OCI-LY1 (cell line): ENCODE data around the gene PCDHGA9.
A peak's percentile ranks its signal among the peaks of the same experiment; 100 is the strongest.

Experiments used
- EZH2 ChIP-seq: fragments of 200-600 bp; sonication (generic), shearing (Covaris generic); IDR thresholded peaks from 2 replicates; pipeline ENCODE4 v1.8.0; 2017; ENCODE audit warnings: borderline replicate concordance, mixed run types, mild to moderate bottlenecking, antibody characterized with exemption, low read length, moderate library complexity, mixed read lengths
- TF ChIP-seq, protein P1 (sequence below): fragments of 200-600 bp; sonication (generic), shearing (Covaris generic); IDR thresholded peaks from 2 replicates; pipeline ENCODE4 v1.5.1; 2017; ENCODE audit warnings: mild to moderate bottlenecking, antibody characterized with exemption, low read length, moderate library complexity, mixed read lengths

DNA sequence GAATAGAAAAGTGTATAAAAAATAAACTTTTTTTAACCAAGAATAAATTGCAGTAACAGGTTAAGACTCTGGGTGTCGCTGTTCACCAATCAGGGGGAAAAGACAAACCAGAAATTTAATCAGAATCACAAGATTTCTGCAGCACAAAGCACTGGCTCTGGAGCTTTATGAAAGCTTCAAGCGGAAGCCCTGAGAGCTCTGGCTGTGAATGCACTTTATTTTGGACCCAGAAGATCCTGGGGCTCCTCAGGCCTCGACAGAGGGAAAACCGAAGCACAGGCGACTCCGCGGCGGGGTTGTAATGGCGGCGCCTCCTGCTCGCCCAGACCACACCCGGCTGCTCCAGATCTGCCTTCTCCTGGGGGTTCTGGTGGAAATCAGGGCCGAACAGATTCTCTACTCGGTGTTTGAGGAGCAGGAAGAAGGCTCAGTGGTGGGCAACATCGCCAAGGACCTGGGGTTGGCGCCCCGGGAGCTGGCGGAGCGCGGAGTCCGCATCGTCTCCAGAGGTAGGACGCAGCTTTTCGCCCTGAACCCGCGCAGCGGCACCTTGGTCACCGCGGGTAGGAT lies 47.6 kb upstream of the PCDHGA9 start, which contains the start of gene PCDHGA4:
- TF ChIP-seq, protein P1, sequence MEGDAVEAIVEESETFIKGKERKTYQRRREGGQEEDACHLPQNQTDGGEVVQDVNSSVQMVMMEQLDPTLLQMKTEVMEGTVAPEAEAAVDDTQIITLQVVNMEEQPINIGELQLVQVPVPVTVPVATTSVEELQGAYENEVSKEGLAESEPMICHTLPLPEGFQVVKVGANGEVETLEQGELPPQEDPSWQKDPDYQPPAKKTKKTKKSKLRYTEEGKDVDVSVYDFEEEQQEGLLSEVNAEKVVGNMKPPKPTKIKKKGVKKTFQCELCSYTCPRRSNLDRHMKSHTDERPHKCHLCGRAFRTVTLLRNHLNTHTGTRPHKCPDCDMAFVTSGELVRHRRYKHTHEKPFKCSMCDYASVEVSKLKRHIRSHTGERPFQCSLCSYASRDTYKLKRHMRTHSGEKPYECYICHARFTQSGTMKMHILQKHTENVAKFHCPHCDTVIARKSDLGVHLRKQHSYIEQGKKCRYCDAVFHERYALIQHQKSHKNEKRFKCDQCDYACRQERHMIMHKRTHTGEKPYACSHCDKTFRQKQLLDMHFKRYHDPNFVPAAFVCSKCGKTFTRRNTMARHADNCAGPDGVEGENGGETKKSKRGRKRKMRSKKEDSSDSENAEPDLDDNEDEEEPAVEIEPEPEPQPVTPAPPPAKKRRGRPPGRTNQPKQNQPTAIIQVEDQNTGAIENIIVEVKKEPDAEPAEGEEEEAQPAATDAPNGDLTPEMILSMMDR = peak; percentile 48
- no peak for TF ChIP-seq EZH2
